K562 (cell line): ENCODE results near the gene FAM177B. TPM values are rescaled to one million over a fixed set of nuclear protein-coding genes. Genes with fewer than 3 reads are reported as not detected.

Source experiments
- ATF6 ChIP-seq: sonication (generic); formaldehyde crosslinking; IDR thresholded peaks from 2 replicates; pipeline ENCODE4 v1.4.0; 2020; ENCODE audit warnings: mild to moderate bottlenecking, missing genetic modification reagents
- CC2D1A ChIP-seq: fragments of 450-650 bp; IDR thresholded peaks from 2 replicates; pipeline ENCODE4 v1.6.1; 2017; ENCODE audit warnings: mild to moderate bottlenecking
- E2F4 ChIP-seq: sonication (generic); formaldehyde crosslinking; IDR thresholded peaks from 2 replicates; pipeline ENCODE4 v1.8.0; 2022; ENCODE audit warnings: mild to moderate bottlenecking, low read depth, missing genetic modification reagents
- FOXA3 ChIP-seq, 2 experiments: fragments of 450-650 bp in 1 of 2; sonication (generic) in 1 of 2; formaldehyde crosslinking; IDR thresholded peaks in 1 of 2; conservative IDR thresholded peaks in 1 of 2; 2 replicates each; pipeline versions ENCODE4 v1.4.0 to v1.8.0; 2020 to 2022; ENCODE audit warnings: mild to moderate bottlenecking in 2 of 2, missing genetic modification reagents in 1 of 2
- HNRNPK ChIP-seq: fragments of 200-400 bp; formaldehyde crosslinking; IDR thresholded peaks from one replicate; pipeline ENCODE4 v1.6.1; 2018; ENCODE audit warnings: mild to moderate bottlenecking, low read depth, low read length; ENCODE audit not compliant: poor library complexity, severe bottlenecking
- HNRNPUL1 ChIP-seq: fragments of 200-400 bp; formaldehyde crosslinking; IDR thresholded peaks from 2 replicates; pipeline ENCODE4 v1.6.1; 2017; ENCODE audit warnings: low read length
- HOMEZ ChIP-seq: fragments of 250-450 bp; sonication (Bioruptor Pico); IDR thresholded peaks from 2 replicates; pipeline ENCODE4 v1.4.0; 2020; ENCODE audit warnings: mild to moderate bottlenecking, moderate library complexity
- JUNB ChIP-seq: fragments of 450-650 bp; formaldehyde crosslinking; conservative IDR thresholded peaks from 2 replicates; pipeline ENCODE4 v1.4.0; 2020; ENCODE audit warnings: mild to moderate bottlenecking
- POLR2B ChIP-seq: fragments of 450-650 bp; IDR thresholded peaks from 2 replicates; pipeline ENCODE4 v1.6.1; 2018; ENCODE audit warnings: low read depth; ENCODE audit not compliant: partially characterized antibody
- RB1 ChIP-seq: fragments of 450-650 bp; IDR thresholded peaks from 2 replicates; pipeline ENCODE4 v1.6.1; 2017; ENCODE audit warnings: low read depth, mild to moderate bottlenecking
- RBM14 ChIP-seq: fragments of 200-400 bp; formaldehyde crosslinking; IDR thresholded peaks from 2 replicates; pipeline ENCODE4 v1.6.1; 2018; ENCODE audit warnings: low read depth, mild to moderate bottlenecking, low read length, moderate library complexity, borderline replicate concordance; ENCODE audit not compliant: insufficient read depth
- SPI1 ChIP-seq: IDR thresholded peaks from 2 replicates; pipeline ENCODE4 v1.6.1; 2011; ENCODE audit warnings: low read depth, low read length, control low read depth, borderline replicate concordance
- TAF9B ChIP-seq: fragments of 450-650 bp; IDR thresholded peaks from 2 replicates; pipeline ENCODE4 v1.6.1; 2018; ENCODE audit warnings: mild to moderate bottlenecking; ENCODE audit not compliant: partially characterized antibody
- XRCC4 ChIP-seq: IDR thresholded peaks from one replicate; pipeline ENCODE4 v1.6.1; 2011; ENCODE audit not compliant: insufficient read depth, insufficient read length; ENCODE audit errors: extremely low read depth
- ZBTB9 ChIP-seq: fragments of 450-650 bp; formaldehyde crosslinking; IDR thresholded peaks from 2 replicates; pipeline ENCODE4 v1.4.0; 2020; ENCODE audit warnings: mild to moderate bottlenecking, moderate library complexity
- ZNF143 ChIP-seq: sonication (generic); formaldehyde crosslinking; IDR thresholded peaks from 2 replicates; pipeline ENCODE4 v1.9.0; 2022; ENCODE audit warnings: mild to moderate bottlenecking, missing genetic modification reagents
- ZNF398 ChIP-seq: fragments of 250-450 bp; sonication (Bioruptor Pico); IDR thresholded peaks from 2 replicates; pipeline ENCODE4 v1.8.0; 2021; ENCODE audit warnings: moderate library complexity, mild to moderate bottlenecking, inconsistent platforms
- ZNF76 ChIP-seq: fragments of 250-450 bp; sonication (Bioruptor Pico); IDR thresholded peaks from 2 replicates; pipeline ENCODE4 v1.4.0; 2020; ENCODE audit warnings: mild to moderate bottlenecking, moderate library complexity, borderline replicate concordance
- polyA plus RNA-seq, 8 experiments: library from polyadenylated mRNA; depleted of rRNA in 4 of 8; stranded (reverse) in 5 of 8; unstranded in 3 of 8; fragments of >200 nt; fragmentation: Nextera tagmentation in 2 of 8; fragmentation: Illumina TruSeq in 1 of 8; extraction: Ambion mirVana in 2 of 8; extraction: Trizol in 1 of 8; gene quantifications; 2 replicates each; pipeline versions ENCODE4 v1.2.1 to v1.2.3, GENCODE V29; 2011 to 2014; ENCODE audit warnings: inconsistent platforms in 1 of 8, missing spikeins in 1 of 8
- total RNA-seq, 7 experiments: library from RNA; depleted of rRNA in 6 of 7; stranded (reverse); fragments of >200 nt in 6 of 7; fragmentation: Illumina TruSeq in 2 of 7; extraction: Trizol in 2 of 7; gene quantifications; 2 replicates each; pipeline versions ENCODE4 v1.2.1 to v1.2.3, GENCODE V29; 2011 to 2021; ENCODE audit warnings: low replicate concordance in 1 of 7

The FAM177B gene
- total and polyA plus RNA-seq, 9 of the 15 experiments (the other 6 are each of a cell fraction or from before 2014, with no cell fraction given) = not detected

GRCh38 chr1:222713091-222713961, 23.7 kb upstream of the FAM177B start (continued):
- TF ChIP-seq ZNF398 (CRISPR knock-in tag) (no peak), POLR2B (peak; percentile 73), CC2D1A (no peak), ATF6 (no peak), HNRNPK (no peak), RB1 (peak; percentile 41; the same call in 1 of the 2 replicates), FOXA3 (CRISPR knock-in tag; conservative IDR thresholded peaks at IDR 0.05 in 1 of 2, IDR thresholded peaks at IDR 0.05 in 1 of 2) (peak in 1 of 2 experiments; percentile 54; a peak in 2 of 4 replicates), RBM14 (no peak), JUNB (CRISPR knock-in tag) (no peak), TAF9B (peak; percentile 67), HNRNPUL1 (no peak), SPI1 (peak; percentile 97), ZNF143 (no peak), XRCC4 (no peak), E2F4 (CRISPR knock-in tag) (no peak), ZBTB9 (no peak), HOMEZ (CRISPR knock-in tag) (no peak), ZNF76 (CRISPR knock-in tag) (no peak)
